Gastrocnemius medialis (tissue), 4 donors: ENCODE data around the gene RHBDD1. TPM values are rescaled to one million over a fixed set of nuclear protein-coding genes. Genes with fewer than 3 reads are reported as not detected.
"Not testable (repeated sequence)": the region's sequence is repeated elsewhere in the genome, so short reads cannot be mapped to it uniquely, and the experiment has no call there.

ENCODE experiments used
- ATAC-seq, 2 donors: fragments of 150-250 bp; one replicate each; pipeline ENCODE4 v1.9.1; 2016
- DNase-seq, 2 donors: peaks; one replicate each; pipeline ENCODE4 v3.0.0-alpha.2; 2019
- H3K27ac ChIP-seq, 4 donors: fragments of 200-600 bp; sonication (generic); 1 replicate in 1 of 4; 2 replicates in 3 of 4; pipeline ENCODE4 v1.5.1; 2016 to 2018; ENCODE audit warnings: mild to moderate bottlenecking in 2 of 4, moderate library complexity in 1 of 4
- H3K27me3 ChIP-seq, 3 donors: fragments of 200-600 bp; sonication (generic) in 2 of 3; 1 replicate in 1 of 3; 2 replicates in 2 of 3; pipeline versions ENCODE4 v1.5.1 to v1.6.0; 2016 to 2019; ENCODE audit warnings: mild to moderate bottlenecking in 1 of 3, moderate library complexity in 1 of 3
- H3K36me3 ChIP-seq, 2 donors: fragments of 200-600 bp; sonication (generic) in 1 of 2; one replicate each; pipeline ENCODE4 v1.5.1; 2017 to 2018
- H3K4me1 ChIP-seq, 2 donors: fragments of 200-600 bp; sonication (generic) in 1 of 2; one replicate each; pipeline ENCODE4 v1.5.1; 2016 to 2017; ENCODE audit warnings: mild to moderate bottlenecking in 2 of 2
- H3K4me3 ChIP-seq, 4 donors: fragments of 200-600 bp; sonication (generic) in 3 of 4; 1 replicate in 1 of 4; 2 replicates in 3 of 4; pipeline ENCODE4 v1.5.1; 2016 to 2019; ENCODE audit warnings: mild to moderate bottlenecking in 2 of 4
- H3K9me3 ChIP-seq, 3 donors: fragments of 200-600 bp; sonication (generic) in 2 of 3; 1 replicate in 1 of 3; 2 replicates in 2 of 3; pipeline ENCODE4 v1.5.1; 2016 to 2019
- POLR2A ChIP-seq, 2 donors: fragments of 450-650 bp; IDR thresholded peaks; one replicate each; pipeline ENCODE4 v1.6.1; 2017; ENCODE audit warnings: antibody characterized with exemption in 2 of 2, mild to moderate bottlenecking in 2 of 2, moderate library complexity in 2 of 2
- in situ Hi-C, 4 donors: fragments of 200-750 bp; cut with MboI; loops; one replicate each; pipeline versions ENCODE4 v1.15.0 to v1.8.0; 2017; ENCODE audit warnings: low sequenced_read_pairs in 4 of 4
- intact Hi-C: fragments of 100-400 bp; cut with DNase I; formaldehyde crosslinking; loops from one replicate; pipeline ENCODE4 v1.15.1; 2023; ENCODE audit warnings: low total_unique reads
- total RNA-seq, 4 donors: library from RNA; depleted of rRNA; stranded (reverse); fragments of >200 nt; gene quantifications; one replicate each; pipeline versions ENCODE4 v1.1.0 to v1.2.3, GENCODE V29; 2016
- TF ChIP-seq, protein P1 (sequence below), 5 experiments: fragments of 450-650 bp in 3 of 5; fragments of 200-600 bp in 2 of 5; sonication (generic) in 2 of 5; IDR thresholded peaks in 4 of 5; conservative IDR thresholded peaks in 1 of 5; 1 replicate in 4 of 5; 2 replicates in 1 of 5; pipeline ENCODE4 v1.5.1; 2016 to 2019; ENCODE audit warnings: antibody characterized with exemption in 5 of 5, mild to moderate bottlenecking in 3 of 5, moderate library complexity in 3 of 5

RHBDD1 gene
- total RNA-seq, 4 donors from 2014 or later: 6.2 to 14.2 (median 8.7) TPM

GRCh38 chr2:226839951-226840350 is 4.1 kb downstream of the RHBDD1 start:
- no peak overlapping the region for H3K27ac ChIP-seq
- intact Hi-C loops: loop anchor here (10.0 kb wide), 1 partner anchor 145 kb away; no protein-coding TSS in a partner anchor
- TF ChIP-seq, protein P1, sequence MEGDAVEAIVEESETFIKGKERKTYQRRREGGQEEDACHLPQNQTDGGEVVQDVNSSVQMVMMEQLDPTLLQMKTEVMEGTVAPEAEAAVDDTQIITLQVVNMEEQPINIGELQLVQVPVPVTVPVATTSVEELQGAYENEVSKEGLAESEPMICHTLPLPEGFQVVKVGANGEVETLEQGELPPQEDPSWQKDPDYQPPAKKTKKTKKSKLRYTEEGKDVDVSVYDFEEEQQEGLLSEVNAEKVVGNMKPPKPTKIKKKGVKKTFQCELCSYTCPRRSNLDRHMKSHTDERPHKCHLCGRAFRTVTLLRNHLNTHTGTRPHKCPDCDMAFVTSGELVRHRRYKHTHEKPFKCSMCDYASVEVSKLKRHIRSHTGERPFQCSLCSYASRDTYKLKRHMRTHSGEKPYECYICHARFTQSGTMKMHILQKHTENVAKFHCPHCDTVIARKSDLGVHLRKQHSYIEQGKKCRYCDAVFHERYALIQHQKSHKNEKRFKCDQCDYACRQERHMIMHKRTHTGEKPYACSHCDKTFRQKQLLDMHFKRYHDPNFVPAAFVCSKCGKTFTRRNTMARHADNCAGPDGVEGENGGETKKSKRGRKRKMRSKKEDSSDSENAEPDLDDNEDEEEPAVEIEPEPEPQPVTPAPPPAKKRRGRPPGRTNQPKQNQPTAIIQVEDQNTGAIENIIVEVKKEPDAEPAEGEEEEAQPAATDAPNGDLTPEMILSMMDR (IDR thresholded peaks at IDR 0.05 in 4 of 5, conservative IDR thresholded peaks at IDR 0.05 in 1 of 5): no peak
- no peak for TF ChIP-seq POLR2A (IDR thresholded peaks at IDR 0.05)
- in situ Hi-C loops: no loop called here
- H3K9me3 ChIP-seq: no peaks in the 10 kb centered on the region
- ATAC-seq (no peak), DNase-seq (no peak)
- no peak overlapping the region for H3K4me3 ChIP-seq
- no peaks in the 10 kb centered on the region for H3K36me3 ChIP-seq
- H3K4me1 ChIP-seq: peaks cover 13 to 22% of the 10 kb centered on the region in 2 donors
- H3K27me3 ChIP-seq: no peaks in the 10 kb centered on the region

DNA sequence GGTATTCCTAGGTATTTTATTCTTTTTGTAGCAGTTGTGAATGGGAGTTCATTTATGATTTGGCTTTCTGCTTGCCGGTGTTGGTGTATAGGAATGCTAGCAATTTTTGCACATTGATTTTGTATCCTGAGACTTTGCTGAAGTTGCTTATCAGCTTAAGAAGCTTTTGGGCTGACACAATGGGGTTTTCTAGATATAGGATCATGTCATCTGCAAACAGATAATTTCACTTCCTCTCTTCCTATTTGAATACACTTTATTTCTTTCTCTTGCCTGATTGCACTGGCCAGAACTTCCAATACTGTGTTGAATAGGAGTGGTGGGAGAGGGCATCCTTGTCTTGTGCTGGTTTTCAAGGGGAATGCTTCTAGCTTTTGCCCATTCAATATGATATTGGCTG is 7.1 kb downstream of the RHBDD1 start:
- H3K36me3 ChIP-seq, H3K27me3 ChIP-seq, ATAC-seq, DNase-seq, H3K4me3 ChIP-seq, H3K9me3 ChIP-seq, H3K27ac ChIP-seq, intact Hi-C loops, in situ Hi-C loops: not testable (repeated sequence)
- H3K4me1 ChIP-seq: peaks cover 0 to 15% of the 10 kb centered on the region in 2 donors

- H3K4me1 ChIP-seq: peaks cover 0 to 8% of the 10 kb centered on the region in 2 donors
- H3K27ac ChIP-seq: no peak overlapping the region
- in situ Hi-C loops: no loop called here
- H3K4me3 ChIP-seq: no peak overlapping the region
- TF ChIP-seq POLR2A (IDR thresholded peaks at IDR 0.05): no peak
- TF ChIP-seq, protein P1 (IDR thresholded peaks at IDR 0.05 in 4 of 5, conservative IDR thresholded peaks at IDR 0.05 in 1 of 5): no peak
- H3K9me3 ChIP-seq: no peaks in the 10 kb centered on the region
- no peaks in the 10 kb centered on the region for H3K36me3 ChIP-seq
- H3K27me3 ChIP-seq: no peaks in the 10 kb centered on the region
- intact Hi-C loops: no loop called here
- no peak for DNase-seq
- ATAC-seq: no peak
Observed at GRCh38 chr2:226845386-226846116, 9.7 kb downstream of the RHBDD1 start.

DNA sequence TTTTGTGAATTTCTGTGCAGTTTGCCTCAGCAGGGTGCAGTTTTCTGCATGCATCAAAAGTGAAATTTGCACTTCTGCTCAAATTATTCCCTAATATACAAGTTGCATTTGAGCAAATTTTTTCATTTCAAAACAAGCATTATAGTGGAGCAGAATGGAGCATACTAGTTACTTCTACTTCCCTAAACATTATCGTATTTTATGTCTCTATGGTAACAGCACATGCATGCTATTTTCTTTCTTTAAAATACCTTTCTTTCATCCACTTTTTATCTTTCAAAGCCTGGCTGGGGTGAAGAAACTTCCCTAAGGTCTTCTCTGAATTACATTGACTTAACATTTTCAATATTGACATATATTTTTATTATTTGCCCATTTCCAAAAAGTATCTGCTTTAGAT is 11.2 kb downstream of the RHBDD1 start:
- ATAC-seq: no peak
- no peak overlapping the region for H3K27ac ChIP-seq
- H3K36me3 ChIP-seq: no peaks in the 10 kb centered on the region
- H3K27me3 ChIP-seq: no peaks in the 10 kb centered on the region
- intact Hi-C loops: no loop called here
- TF ChIP-seq, protein P1 (IDR thresholded peaks at IDR 0.05 in 4 of 5, conservative IDR thresholded peaks at IDR 0.05 in 1 of 5): no peak
- no peak for TF ChIP-seq POLR2A (IDR thresholded peaks at IDR 0.05)
- no peak for DNase-seq
- H3K4me1 ChIP-seq: peaks cover 0 to 8% of the 10 kb centered on the region in 2 donors
- no peak overlapping the region for H3K4me3 ChIP-seq
- no peaks in the 10 kb centered on the region for H3K9me3 ChIP-seq
- in situ Hi-C loops: no loop called here

- Histone ChIP-seq H3K27ac (no peak overlapping the region), H3K4me3 (no peak overlapping the region), H3K36me3 (no peaks in the 10 kb centered on the region), H3K9me3 (no peaks in the 10 kb centered on the region), H3K4me1 (peaks cover 0 to 8% of the 10 kb centered on the region in 2 donors), H3K27me3 (no peaks in the 10 kb centered on the region)
- DNase-seq (no peak), ATAC-seq (no peak)
- no peak for TF ChIP-seq POLR2A (IDR thresholded peaks at IDR 0.05)
- TF ChIP-seq, protein P1 (IDR thresholded peaks at IDR 0.05 in 4 of 5, conservative IDR thresholded peaks at IDR 0.05 in 1 of 5): no peak
- in situ Hi-C loops: no loop called here
- intact Hi-C loops: no loop called here
Observed at GRCh38 chr2:226847511-226847910, 11.7 kb downstream of the RHBDD1 start.
